GM19463 (cell line): ENCODE measurements around the gene VWF.

Experiments used
- ATAC-seq: cut with Tn5 transposase; IDR thresholded peaks from one replicate; pipeline ENCODE4 v1.9.1; 2021; ENCODE audit warnings: mild to moderate bottlenecking, moderate library complexity; ENCODE audit not compliant: unreplicated experiment

Gene VWF

DNA sequence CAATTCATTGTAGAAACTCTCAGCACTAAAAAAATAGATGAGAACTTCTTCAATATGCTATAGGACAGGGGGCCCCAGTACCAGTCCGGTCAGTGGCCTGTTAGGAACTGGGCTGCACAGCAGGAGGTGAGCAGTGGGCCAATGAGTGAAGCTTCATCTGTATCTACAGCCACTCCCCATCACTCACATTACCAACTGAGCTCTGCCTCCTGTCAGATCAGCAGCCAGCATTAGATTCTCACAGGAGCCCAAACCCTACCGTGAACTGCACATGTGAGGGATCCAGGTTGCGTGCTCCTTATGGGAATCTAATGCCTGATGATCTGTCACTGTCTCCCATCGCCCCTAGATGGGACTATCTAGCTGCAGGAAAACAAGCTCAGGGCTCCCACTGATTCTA lies 163.7 kb downstream of the VWF start:
- ATAC-seq = no peak

DNA sequence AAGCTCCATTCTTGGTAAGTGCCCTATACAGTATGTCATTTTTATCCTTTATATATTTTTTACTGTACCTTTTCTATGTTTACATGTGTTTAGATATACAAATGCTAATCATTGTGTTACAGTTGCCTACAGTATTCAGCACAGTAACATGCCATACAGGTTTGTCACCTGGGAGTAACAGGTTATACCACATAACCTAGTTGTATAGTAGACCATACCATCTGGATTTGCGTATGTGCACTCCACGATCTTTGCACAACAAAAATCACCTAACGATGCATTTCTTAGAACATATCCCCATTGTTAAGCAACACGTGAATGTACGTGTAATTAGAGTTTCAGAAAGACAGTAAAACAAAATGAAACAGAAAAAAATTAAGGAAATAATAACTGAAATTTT lies 167.5 kb downstream of the VWF start:
- ATAC-seq = no peak

DNA sequence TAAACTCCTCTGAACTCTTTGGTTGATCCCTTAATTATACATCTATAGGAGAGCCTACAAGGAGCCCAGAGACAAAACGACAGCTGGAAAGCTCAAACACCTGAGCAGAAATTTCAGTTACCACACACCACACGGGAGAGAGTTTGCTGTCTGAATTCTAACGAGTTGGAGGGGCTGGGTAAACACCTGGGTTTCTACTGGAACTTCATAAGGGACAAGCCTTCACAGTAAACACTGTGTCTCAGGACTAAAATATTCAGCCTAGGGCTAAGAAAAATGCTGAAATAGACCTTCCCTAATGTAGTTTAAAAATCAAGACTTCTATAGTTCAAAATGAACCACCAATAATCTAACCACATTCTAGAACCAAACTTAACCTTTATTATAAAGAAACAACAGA lies 169.8 kb downstream of the VWF start:
- ATAC-seq = no peak

DNA sequence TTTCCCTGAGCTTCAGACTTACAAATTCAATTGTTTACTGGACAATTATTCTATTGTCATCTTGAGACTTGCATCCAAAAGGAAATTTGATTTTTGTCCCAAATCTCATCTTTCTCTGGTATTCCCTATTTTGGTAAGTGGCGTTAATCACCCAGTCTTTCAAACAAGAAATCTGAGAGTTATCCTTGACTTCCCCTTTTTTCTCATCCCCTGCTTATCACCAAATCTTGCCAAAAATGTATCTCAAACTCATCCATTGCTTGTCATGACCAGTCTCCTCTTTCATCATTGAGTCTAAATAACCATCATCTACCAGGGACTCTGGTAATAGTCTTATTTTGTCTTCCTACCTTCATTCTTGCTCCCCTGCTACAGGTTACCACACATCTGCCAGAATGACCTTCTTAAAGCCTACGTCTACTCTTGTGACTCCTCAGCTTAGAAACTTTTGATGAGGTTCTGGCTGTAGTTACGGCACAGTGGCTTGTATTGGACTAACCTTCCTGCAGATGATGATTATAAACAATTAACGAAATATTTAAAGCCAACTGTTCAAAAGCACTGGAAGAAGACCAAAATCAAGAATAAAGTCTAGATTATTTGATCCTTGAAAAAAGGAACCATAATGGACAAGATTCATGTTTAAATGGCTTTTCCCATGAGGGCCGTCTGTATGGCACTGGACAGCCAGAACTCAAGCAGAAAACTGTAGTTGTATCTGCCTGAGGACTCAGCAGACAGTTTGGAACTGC lies 170.5 kb downstream of the VWF start:
- ATAC-seq = no peak

DNA sequence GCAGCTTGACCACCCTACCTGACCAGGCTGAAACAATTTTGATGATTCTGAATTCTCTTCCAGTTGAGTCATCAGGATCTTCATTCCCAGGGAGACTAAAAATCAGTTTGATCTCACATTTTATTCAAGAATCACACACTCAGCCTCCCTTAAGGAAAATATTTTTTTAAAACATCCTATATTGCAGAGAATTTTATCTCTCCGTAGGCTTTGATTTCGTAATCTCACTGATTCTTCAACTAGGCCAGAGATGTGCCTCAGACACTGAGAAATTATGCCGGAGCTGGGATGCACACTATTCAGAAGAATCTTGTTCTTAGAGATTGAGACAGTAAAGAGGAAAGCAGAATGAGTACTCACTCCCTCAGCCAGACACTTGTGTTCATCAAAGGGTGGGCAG lies 172.4 kb downstream of the VWF start:
- ATAC-seq = no peak

DNA sequence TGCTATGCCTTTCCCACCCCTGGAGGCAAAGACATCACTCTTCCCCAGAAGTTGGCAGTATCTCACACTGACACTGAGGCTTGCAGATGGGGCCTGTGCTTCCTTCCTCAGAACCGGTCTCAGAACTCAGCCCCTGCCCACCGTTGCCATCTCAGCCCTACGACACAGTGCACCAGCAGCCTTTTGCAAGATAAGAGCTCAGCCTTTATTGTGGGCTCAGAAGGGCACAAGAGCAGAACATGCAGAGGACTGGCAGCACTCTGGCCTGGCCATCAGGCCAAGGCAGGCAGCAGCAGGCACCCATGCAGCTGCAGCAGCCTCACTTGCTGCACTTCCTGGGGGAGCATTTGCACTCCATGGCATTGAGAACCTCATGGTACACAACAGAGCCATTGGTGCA lies 175.8 kb downstream of the VWF start:
- no peak for ATAC-seq

DNA sequence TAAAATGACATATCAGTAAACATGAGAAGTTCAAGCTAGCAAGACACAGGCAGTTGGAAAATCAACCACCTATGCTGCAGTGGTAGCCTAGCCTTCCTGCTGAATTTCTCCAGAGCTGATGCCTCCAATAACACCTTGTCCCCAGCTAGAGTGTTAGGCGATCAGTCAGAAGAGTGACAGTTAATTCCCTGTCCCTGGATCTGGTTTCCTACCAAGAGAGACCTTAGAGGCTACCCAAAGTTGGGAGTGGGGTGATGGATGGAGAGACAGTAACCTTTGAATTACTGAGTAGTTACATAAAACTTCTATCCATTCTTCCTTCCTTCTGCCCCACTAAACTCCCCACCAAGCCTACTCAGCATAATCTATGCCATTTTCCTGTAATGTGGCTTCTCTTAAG lies 177.5 kb downstream of the VWF start:
- ATAC-seq = no peak

DNA sequence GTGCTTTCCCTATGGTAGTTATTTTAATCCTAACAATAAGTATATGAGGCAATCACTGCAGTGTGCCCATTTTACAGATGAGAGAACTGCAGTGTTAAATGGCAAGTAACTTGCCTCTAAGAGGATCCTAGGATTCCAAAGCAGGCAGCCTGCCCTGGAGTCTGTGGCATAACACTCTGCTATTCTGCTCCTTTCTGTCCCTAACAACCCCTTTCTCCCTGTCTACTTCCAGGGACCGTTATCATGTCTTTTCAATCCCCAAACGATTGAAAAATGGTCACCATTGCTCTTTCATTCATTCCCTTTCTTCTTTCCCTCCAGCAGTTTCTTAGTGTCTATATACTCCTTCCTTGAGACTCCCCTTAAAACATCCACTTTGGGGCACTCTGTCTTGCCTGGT lies 178.1 kb downstream of the VWF start:
- no peak for ATAC-seq

DNA sequence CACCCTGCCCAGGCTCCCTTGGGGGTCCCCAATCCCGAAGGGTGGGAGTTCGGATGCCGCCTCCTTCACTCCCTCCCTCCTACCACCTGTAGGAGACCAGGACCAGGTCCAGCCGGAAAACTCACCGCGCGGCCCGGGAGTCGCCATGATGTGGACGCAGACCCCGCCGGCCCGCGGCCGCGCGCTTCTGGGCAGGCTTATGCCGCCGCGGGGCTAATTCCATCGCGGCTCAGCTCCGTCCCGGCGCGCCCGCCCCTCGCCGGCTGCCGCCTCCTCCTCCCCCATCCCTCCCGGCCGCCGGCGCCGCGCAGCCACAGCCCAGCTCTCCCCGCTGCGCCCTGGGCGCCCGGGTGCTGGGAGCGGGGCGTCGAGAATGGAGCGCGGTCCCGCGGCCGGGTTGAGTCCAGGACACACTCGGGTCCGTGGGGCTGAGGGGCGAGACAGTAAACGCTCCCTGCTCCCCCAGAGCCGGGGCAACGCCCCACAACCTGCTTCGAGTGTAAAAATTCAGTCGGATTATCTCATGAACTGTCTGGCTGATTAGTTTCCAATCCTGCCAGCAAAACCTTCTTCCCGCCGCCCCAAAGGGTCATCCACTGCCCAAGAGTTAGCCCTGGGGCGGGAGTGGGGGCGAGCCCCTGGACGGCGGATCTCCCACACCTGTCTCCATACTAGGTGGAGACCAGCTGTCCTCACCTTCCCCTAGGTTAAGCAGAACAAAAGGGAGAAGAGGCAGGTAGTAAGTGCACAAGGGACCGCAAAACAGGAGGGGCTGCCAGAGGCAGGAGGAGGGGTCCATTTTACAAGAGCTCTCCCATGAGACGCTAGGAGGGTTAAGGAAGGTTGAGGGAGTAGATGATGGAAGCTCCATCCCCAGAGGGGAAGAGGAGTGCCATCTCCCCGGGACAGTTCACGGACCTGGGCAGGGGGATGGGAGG lies 179.1 kb downstream of the VWF start, which contains the start of gene ANO2:
TSS of gene ANO2 (minus strand) at position 189 of the 938 bp plus-strand sequence. CDS start at position 147, 42 bp downstream.
- ATAC-seq = no peak

DNA sequence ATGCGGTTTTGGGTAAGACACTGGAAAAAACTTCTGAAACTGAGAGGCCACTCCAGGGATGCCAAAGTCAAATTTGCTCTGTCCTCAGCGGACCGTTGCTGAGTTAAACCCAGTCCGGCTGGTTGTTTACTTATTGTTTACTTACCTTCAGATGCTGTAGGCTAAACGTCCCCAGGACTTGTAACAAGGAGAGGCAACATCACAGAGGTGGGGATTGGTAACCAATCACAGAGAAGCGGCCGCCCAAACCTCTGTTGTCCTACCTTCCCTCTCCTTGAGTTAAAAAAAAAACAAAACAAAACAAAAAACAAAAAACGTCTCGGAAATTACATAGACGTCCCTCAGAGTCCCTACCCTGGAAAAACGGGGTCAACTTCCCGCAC lies 179.8 kb downstream of the VWF start:
- no peak for ATAC-seq

DNA sequence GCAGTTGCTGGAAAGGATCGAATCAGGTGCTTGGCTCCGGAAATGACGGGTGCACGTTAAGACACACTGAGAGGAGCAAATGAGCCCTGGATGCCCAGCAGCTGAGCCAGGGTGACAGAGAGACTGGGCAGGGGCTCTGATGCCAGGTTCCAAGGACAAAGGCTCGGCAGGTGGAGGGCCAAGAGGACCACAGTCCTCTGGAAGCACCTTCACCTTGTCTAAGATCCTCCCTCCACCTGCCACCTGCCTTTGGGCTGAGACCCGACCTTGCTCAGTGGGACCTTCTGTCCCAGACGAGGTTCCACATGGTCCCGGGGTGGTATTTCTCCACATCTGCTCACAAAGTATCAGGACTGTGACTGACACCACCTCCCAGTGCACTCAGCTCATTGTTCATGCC lies 180.4 kb downstream of the VWF start:
- no peak for ATAC-seq

DNA sequence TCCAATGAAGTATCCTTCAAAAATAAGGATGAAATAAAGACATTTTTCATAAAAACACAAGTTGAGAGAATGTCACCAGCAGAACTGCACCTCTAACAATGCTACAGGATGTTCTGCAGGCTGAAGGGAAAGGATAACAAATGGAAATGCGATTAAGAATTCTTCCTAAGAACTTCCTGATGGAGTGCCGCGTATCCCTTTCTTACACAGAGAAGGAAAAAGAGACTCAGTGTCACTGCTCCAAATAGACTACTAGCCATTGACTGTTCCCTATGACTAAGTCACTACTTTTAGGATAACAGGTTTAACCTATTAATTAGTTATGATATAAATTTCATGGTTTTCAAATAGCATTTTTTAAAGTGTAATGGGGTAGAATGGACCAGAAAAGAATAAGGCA lies 182.6 kb downstream of the VWF start:
- no peak for ATAC-seq

DNA sequence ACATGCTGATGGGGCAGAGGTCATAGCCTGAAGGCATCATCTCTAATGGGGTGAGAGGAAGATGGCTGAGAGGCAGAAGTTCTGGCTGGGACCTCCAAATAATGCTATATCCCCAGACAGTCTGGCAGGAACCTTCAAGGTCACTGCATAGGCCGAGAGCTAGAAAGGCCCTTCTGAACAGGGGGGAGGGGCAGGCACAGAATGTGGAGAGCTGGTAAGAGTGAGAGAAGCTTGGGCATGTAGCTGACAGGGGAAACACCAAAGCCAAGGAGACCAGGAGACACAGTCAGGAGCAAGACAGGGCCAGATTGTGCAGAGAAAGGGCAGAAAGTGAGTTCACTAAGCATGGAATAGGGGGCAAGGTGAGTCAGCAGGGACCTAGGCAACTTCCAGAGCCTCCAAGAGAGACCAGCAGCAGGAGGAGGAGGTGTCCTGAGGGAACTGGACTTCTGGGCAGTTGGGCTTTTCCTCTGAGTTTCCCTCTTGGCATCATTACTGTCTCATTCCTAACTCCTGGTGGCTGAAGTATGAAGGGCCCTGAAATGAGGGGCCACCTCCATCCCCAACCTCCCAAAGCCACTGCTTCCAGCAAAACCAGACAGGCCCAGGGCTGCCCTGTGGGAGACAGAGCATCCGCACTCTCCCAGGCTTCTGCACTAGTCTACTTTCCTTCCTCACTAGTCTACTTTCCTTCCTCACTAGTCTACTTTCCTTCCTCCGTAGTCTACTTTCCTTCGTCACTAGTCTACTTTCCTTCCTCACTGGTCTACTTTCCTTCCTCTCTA lies 196.5 kb downstream of the VWF start:
- ATAC-seq = no peak

DNA sequence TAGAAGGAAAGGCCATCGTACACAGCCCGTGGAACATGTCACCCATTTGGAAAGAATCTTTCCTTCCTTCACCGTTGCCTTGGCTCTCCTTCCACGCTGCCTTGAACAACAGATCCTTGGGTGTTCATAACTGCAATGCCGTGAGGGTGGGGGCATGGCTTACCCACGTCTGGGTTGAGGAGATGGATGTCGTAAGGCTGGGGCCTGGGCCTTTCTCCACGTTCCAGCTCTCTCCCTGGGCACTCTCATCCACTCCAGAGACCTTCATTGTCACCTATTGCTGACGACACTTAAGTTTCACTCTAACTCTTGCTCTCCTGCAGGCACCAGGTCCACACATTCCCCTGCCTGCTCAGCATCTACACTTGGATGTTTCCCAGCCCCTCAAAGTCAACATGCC lies 198.8 kb downstream of the VWF start:
- no peak for ATAC-seq

DNA sequence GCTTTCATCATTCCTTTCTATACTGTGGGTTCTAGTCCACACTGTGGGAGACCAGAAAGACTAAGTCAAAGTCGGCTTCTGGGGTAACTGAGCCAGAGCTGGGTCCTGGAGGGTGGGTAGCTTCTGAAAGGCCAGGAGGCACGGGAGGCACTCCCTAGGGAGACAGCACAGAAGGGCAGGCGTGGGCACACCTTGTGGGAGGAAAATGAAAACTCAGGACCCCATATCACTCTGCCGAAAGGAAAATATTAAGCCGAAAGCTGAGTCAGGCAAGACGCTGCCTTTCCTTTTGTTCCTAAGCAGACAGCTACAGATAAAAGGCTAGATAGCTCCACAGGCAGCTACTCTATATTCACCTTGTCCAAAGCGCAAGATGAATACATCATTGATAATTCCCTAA lies 200.1 kb downstream of the VWF start:
- ATAC-seq = no peak

DNA sequence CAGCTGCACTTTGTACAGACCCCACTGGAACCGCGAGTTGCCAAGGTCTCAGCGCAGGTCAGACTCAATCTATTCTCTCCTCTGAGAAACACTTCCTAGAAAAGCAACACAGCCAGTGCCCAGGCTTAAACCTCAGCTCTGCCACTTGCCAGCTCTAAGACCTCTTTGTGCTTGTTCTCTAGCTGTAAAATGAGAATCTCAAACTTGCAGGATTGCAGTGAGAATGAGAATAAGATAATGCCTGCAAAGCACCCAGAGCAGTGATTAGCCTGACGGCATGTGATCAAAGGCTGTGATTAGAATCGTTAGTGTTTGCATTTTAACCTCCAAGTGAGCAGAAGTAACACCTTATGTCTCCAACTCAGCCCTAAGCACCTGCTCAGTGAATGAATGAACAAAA lies 200.7 kb downstream of the VWF start:
- no peak for ATAC-seq

DNA sequence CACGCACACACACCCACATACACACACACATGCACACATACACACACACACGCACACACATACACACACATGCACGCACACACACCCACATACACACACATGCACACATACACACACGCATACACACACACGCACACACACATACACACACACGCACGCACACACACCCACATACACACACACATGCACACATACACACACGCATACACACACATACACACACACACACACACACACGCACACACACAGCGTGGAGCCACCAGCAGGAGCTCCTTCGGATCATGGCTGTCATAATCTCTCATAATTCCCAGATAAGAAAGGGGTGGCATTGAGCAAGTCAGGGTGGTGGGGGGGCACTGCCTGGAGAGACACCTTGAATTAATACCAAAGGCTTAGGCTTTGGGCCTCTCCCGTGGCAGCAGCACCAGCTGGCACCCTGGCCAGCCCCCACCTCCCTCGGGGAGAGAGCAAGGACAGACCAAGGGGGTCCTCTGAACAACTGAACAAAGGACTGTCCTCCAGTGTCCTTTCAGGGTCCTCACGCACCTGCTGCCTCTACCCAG lies 201.3 kb downstream of the VWF start:
- ATAC-seq = no peak

DNA sequence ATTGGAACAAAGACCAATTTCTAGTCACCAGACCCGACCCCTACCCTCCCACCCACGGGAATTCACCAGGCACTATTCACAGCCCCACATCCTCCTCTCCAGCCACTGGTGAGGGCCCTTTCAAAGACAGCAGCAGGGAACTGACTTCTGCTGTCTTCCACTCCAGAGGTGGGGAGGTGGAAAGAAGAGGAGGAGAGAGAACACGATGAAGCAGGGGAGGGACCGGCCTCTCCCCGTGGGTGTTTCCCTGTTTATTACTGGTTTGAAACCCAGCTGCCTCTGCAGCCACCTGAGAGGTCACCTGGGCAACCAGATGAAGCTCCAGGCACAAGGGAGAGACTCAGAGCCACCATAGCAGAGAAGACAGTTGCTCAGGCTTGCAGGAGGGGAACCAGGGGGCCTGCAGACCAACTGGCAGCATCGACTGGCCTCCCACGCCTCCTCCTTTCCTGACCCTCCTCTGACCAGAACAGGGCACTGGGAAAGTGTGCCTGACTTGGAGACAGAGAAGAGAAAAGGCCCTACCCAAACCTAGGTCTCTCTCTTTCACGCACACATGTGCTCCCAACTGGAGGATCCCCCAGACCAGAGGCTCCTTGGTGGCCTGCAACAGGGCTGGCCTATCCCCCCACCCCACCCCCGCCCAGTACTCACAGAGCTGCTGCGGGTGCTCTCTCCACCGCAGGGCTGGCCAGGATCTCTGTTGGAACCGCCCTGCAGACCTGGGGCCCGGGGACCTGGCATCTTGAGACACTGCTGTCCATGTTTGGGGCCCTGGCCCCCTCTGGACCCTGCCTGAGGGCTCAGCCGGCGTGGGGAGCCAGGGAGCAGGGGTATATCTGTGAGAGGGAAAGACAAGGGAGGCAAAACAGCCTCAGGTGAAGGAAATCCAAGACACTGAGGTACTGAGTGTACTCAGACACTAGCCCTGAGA lies 202.2 kb downstream of the VWF start:
- ATAC-seq = no peak

DNA sequence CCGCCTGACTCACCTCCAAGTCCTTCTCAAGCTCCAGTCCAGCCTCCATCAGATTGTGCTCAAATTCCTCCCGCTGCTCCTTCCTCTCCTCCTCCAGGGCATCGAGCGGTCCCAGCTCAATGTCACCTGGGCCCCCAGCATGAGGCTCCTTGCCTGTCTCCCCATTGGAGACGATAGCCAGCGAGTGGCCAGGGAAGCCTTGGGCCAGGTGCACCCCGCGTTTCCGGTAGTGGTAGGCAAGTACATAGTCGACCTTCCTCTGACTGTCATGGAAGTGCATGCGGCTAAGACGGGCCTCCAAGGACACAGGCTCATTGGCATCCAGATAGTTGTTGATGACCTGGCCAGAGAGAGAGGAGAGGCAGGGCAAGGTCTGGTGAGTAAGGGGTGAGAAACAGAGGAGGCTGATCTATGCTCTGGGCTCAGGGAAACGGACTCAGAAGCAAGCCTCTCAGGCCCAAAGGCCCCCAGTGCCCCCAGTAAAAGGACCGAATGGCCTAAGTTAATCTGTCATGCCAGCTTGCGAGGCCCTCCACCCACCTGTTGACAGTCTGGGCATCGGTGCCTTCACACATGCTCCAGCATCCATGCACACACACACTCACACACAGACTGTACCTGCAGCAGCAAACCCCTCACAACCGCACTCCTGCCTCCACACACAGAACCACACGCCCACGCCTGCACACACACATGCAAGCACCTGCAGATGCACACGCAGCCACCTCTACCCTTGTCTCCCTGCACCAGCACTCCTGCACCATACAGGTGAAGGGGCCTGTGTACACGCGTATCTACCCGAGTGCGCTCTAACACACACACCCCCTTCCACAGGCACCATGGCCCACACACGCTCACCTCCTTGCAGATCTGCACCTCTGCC lies 203.2 kb downstream of the VWF start:
- ATAC-seq = no peak
